Smooth muscle cell (in vitro differentiated cells): Measurements from ENCODE around the gene ACY1. TPM values are rescaled to one million over a fixed set of nuclear protein-coding genes. Genes with fewer than 3 reads are reported as not detected.

Experiments
- DNase-seq: peaks from one replicate; lab custom pipeline; 2025; ENCODE audit not compliant: unreplicated experiment; lab: John Stamatoyannopoulos, UW
- H2AFZ ChIP-seq: fragments of 200-600 bp; sonication (generic); 2 replicates; pipeline ENCODE4 v1.6.0; 2016; ENCODE audit warnings: antibody characterized with exemption, low read depth, mild to moderate bottlenecking
- H3F3A ChIP-seq: fragments of 200-600 bp; sonication (generic); 2 replicates; pipeline ENCODE4 v1.6.0; 2017; ENCODE audit warnings: antibody characterized with exemption, low read depth
- H3K27ac ChIP-seq: fragments of 200-600 bp; sonication (generic); 2 replicates; pipeline ENCODE4 v1.5.1; 2016; ENCODE audit warnings: low read depth, mild to moderate bottlenecking
- H3K27me3 ChIP-seq: fragments of 200-600 bp; sonication (generic); 2 replicates; pipeline ENCODE4 v1.6.1; 2016; ENCODE audit warnings: low read depth, mild to moderate bottlenecking
- H3K36me3 ChIP-seq: fragments of 200-600 bp; sonication (generic); 2 replicates; pipeline ENCODE4 v1.5.1; 2016; ENCODE audit warnings: low read depth
- H3K4me1 ChIP-seq: fragments of 200-600 bp; sonication (generic); 2 replicates; pipeline ENCODE4 v1.5.1; 2016; ENCODE audit warnings: low read depth
- H3K4me2 ChIP-seq: fragments of 200-600 bp; sonication (generic); 2 replicates; pipeline ENCODE4 v1.6.0; 2016; ENCODE audit warnings: mild to moderate bottlenecking
- H3K4me3 ChIP-seq: fragments of 200-600 bp; sonication (generic); 2 replicates; pipeline ENCODE4 v1.5.1; 2016; ENCODE audit warnings: mild to moderate bottlenecking
- H3K79me2 ChIP-seq: fragments of 200-600 bp; sonication (generic); 2 replicates; pipeline ENCODE4 v1.6.0; 2016; ENCODE audit warnings: low read depth, mild to moderate bottlenecking
- H3K9ac ChIP-seq: fragments of 200-600 bp; sonication (generic); 2 replicates; pipeline ENCODE4 v1.6.0; 2016; ENCODE audit warnings: low read depth
- H3K9me3 ChIP-seq: fragments of 200-600 bp; sonication (generic); replicated peaks from 2 replicates; pipeline ENCODE4 v1.5.1; 2016; ENCODE audit warnings: low read depth
- H4K20me1 ChIP-seq: fragments of 200-600 bp; sonication (generic); 2 replicates; pipeline ENCODE4 v1.6.0; 2016; ENCODE audit warnings: low read depth
- WGBS: methylation state at CpG from one replicate; pipeline ENCODE4 v1.1.7; 2016; ENCODE audit warnings: low lambda C conversion rate; 5-methylcytosine and 5-hydroxymethylcytosine counted together
- polyA plus RNA-seq: library from polyadenylated mRNA; unstranded; fragments of >200 nt; fragmentation: Nextera tagmentation; extraction: Ambion mirVana; gene quantifications from 2 replicates; pipeline ENCODE4 v1.2.1, GENCODE V29; 2016
- total RNA-seq: library from RNA; depleted of rRNA; stranded (reverse); fragments of >200 nt; gene quantifications from 2 replicates; pipeline ENCODE4 v1.2.3, GENCODE V29; 2014
- TF ChIP-seq, protein P1 (sequence below): fragments of 200-600 bp; sonication (generic); IDR thresholded peaks from 2 replicates; pipeline ENCODE4 v1.5.1; 2017; ENCODE audit warnings: borderline replicate concordance, mild to moderate bottlenecking, antibody characterized with exemption; ENCODE audit not compliant: insufficient read depth, poor library complexity, severe bottlenecking

Gene ACY1
- total and polyA plus RNA-seq, 2 experiments from 2014 or later = 33.8 to 39.6 TPM

DNA sequence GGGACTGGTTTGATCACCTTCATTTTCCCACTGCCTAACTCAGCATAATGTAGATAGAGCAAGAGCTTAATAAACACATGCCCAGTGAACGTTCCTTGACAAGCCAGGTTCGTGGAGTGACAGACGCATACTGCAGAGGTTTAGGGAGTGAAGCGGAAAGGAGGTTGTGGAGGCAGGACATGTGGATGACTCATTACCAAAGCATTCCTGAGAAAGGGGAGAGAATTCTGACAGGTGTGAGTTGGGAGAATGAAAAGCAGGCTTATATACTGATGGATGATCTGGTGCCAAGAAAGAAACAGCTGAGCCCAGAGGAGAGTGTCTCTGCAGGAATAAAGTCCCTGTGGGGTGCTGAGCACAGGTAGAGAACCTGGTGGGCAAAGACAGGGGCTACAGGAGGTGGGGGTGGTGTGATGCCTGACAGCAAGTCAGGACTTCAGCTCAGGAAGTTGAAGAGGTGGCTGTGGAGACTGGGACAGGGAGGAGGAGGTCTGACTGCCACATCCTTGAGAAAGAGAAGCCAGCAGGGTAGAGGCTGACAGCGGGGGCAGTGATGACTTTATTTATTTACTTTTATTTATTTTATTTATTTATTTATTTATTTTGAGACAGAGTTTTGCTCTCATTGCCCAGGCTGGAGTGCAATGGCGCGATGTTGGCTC is 14.7 kb downstream of the ACY1 start:
- H4K20me1 ChIP-seq = peaks cover 10% of the 10 kb centered on the region
- H3K36me3 ChIP-seq = no peaks in the 10 kb centered on the region
- peaks cover 26% of the 10 kb centered on the region for H3K4me1 ChIP-seq
- peaks cover 12% of the 10 kb centered on the region for H3F3A ChIP-seq
- WGBS = 43% methylated on average over 7 of the region's 7 CpGs
- H3K9me3 ChIP-seq = no peaks in the 10 kb centered on the region
- peaks cover 18% of the 10 kb centered on the region for H3K79me2 ChIP-seq
- H3K27ac ChIP-seq = peak overlapping the region; percentile 31
- H3K4me2 ChIP-seq = no peak overlapping the region
- no peak for DNase-seq
- H3K27me3 ChIP-seq = no peaks in the 10 kb centered on the region
- no peak overlapping the region for H3K4me3 ChIP-seq
- TF ChIP-seq, protein P1, sequence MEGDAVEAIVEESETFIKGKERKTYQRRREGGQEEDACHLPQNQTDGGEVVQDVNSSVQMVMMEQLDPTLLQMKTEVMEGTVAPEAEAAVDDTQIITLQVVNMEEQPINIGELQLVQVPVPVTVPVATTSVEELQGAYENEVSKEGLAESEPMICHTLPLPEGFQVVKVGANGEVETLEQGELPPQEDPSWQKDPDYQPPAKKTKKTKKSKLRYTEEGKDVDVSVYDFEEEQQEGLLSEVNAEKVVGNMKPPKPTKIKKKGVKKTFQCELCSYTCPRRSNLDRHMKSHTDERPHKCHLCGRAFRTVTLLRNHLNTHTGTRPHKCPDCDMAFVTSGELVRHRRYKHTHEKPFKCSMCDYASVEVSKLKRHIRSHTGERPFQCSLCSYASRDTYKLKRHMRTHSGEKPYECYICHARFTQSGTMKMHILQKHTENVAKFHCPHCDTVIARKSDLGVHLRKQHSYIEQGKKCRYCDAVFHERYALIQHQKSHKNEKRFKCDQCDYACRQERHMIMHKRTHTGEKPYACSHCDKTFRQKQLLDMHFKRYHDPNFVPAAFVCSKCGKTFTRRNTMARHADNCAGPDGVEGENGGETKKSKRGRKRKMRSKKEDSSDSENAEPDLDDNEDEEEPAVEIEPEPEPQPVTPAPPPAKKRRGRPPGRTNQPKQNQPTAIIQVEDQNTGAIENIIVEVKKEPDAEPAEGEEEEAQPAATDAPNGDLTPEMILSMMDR = no peak
- no peak overlapping the region for H3K9ac ChIP-seq
- H2AFZ ChIP-seq = no peak overlapping the region

DNA sequence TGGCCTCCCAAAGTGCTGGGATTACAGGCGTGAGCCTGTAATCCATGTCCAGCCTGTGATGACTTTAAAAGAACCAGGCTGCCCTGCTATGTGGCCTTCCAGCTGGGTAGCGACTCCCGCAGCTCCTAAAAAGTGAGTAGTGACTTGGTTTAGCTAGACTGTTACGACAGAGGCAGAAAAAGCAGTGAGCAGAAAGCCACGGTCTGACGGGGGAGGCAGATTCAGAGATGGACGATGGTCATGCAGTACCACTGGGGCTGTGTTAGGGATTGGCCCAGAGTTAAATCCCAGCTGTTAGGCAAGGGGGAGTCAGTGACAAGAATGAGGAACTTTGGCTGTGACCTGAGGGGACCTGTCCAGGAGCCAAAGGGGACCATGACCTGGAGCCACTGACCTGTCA is 15.4 kb downstream of the ACY1 start:
- Histone ChIP-seq H3K9ac (no peak overlapping the region), H3K36me3 (no peaks in the 10 kb centered on the region), H3K9me3 (no peaks in the 10 kb centered on the region), H3K27ac (no peak overlapping the region), H3K27me3 (no peaks in the 10 kb centered on the region), H3F3A (peaks cover 12% of the 10 kb centered on the region), H4K20me1 (peaks cover 10% of the 10 kb centered on the region), H3K4me1 (peaks cover 30% of the 10 kb centered on the region), H3K79me2 (peaks cover 18% of the 10 kb centered on the region), H3K4me2 (no peak overlapping the region), H2AFZ (no peak overlapping the region), H3K4me3 (no peak overlapping the region)
- DNase-seq = no peak
- TF ChIP-seq, protein P1 = no peak
- 89% methylated on average over 7 of the region's 7 CpGs for WGBS

DNA sequence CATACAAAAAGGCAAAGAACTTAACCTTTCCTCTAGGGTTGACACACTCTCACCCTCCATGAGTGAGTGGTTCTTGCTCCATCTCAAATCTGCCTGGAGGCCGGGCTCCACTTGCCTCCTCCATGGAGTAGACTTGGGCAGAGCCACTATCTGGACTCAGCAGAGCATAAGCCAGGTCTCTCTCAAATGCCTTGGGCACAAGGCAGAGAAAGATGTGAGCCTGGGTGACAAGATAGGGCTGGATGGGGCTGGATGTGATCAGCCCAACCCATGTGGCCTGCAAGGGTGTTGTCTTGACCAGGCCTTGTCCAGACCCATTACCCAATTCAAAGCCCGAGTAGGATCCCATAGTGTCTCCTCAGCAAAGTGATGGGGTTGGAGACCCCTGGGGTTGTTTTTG is 16.5 kb downstream of the ACY1 start:
- H3K4me3 ChIP-seq = no peak overlapping the region
- DNase-seq = no peak
- H3K36me3 ChIP-seq = no peaks in the 10 kb centered on the region
- TF ChIP-seq, protein P1 = no peak
- H3K79me2 ChIP-seq = peaks cover 9% of the 10 kb centered on the region
- no peak overlapping the region for H3K9ac ChIP-seq
- H3K4me2 ChIP-seq = no peak overlapping the region
- 92% methylated on average over 2 of the region's 2 CpGs for WGBS
- peaks cover 30% of the 10 kb centered on the region for H3K4me1 ChIP-seq
- no peaks in the 10 kb centered on the region for H3K9me3 ChIP-seq
- peaks cover under 1% of the 10 kb centered on the region for H4K20me1 ChIP-seq
- H2AFZ ChIP-seq = no peak overlapping the region
- peaks cover 4% of the 10 kb centered on the region for H3F3A ChIP-seq
- no peaks in the 10 kb centered on the region for H3K27me3 ChIP-seq
- no peak overlapping the region for H3K27ac ChIP-seq

DNA sequence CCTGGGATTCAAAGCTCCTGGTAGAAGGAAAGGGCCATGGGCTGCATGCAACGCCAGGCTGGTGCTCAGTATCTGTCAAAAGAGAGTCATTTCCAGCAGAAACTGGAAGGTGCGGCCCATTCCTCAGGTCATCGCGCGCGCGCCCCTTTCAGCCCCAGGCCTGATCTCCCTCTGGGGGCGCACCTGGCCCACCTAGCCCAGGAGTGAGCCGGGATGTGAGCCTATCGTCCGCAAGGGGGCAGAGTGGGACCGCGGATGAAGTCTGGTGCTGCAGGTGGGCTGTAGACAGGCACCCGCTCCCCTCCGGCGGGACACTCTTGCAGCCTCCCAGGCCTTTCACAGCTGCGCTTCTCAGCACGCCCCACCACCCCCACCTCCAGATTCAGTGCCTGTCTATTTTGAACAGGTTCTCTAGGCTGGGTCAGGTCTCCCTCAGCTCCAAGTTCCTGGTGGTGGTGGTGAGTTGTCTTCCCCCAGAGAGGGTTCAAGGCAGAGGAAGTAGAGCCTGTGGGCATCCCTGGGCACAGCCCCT is 18.2 kb downstream of the ACY1 start:
- Histone ChIP-seq H3K4me3 (no peak overlapping the region), H3K4me2 (no peak overlapping the region), H4K20me1 (no peaks in the 10 kb centered on the region), H3F3A (no peaks in the 10 kb centered on the region), H3K27me3 (no peaks in the 10 kb centered on the region), H3K9me3 (no peaks in the 10 kb centered on the region), H3K9ac (no peak overlapping the region), H3K79me2 (no peaks in the 10 kb centered on the region), H3K27ac (no peak overlapping the region), H3K4me1 (peaks cover 42% of the 10 kb centered on the region), H3K36me3 (no peaks in the 10 kb centered on the region), H2AFZ (no peak overlapping the region)
- TF ChIP-seq, protein P1 = peak; percentile 96
- WGBS = 4% methylated on average over 15 of the region's 18 CpGs
- DNase-seq = peak; percentile 30
